GM21528 (cell line): ENCODE results near the gene HIVEP3.
"Not testable (repeated sequence)": the region's sequence is repeated elsewhere in the genome, so short reads cannot be mapped to it uniquely, and the experiment has no call there.

Experiments
- ATAC-seq: cut with Tn5 transposase; IDR thresholded peaks from one replicate; pipeline ENCODE4 v1.9.1; 2021; ENCODE audit warnings: mild to moderate bottlenecking, moderate library complexity; ENCODE audit not compliant: unreplicated experiment, low FRiP score

HIVEP3 gene

DNA sequence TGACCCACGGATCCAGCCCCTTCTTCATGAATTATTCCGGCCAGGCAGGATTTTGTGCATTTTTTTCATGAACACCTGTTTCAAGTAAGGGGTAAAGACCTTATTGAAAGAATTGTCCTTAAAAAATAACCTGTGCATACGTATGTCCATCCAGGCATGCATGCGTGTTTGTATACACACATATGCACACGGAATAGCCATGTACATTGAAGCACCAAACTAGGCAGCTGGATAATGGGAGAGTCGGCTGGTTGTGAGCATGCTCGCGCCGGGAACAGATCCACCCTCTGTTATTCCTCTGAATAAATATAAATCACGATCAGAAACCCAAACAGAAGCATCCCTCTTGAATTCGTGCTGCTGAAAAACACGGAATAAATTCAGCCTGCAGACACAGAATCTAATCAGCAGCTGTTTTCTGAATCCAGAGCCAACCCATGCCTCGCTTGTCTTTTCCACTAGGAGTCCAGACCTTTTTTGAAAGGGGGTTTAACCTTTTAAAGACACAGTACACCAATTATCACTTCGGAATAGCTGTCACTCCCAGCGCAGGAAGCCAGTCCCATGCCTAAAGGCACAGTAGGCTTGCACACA lies at the start of gene HIVEP3:
Gene HIVEP3 (minus strand): TSS at position 473 of the 594 bp plus-strand sequence.
- ATAC-seq: no peak

- no peak for ATAC-seq
Observed at GRCh38 chr1:41964400-41964799, 45.7 kb upstream of the HIVEP3 start.

DNA sequence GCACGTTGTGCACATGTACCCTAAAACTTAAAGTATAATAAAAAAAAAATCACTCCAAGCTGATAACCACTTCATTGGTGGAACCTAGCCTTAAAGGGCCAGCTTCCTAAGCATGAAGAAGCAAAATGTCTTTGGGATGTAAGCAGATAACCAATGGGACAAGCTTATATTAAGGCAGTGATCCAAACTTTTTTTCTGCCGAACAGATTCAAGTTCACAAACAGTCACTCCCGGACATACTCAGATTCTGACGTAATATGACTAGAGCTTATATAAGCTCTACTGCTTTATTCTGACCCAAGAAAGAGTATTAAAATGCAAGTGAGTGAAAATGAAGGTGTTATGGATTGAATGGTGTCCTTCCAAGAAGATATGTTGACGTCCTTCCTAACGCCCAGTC lies 44.9 kb upstream of the HIVEP3 start:
- ATAC-seq: no peak

DNA sequence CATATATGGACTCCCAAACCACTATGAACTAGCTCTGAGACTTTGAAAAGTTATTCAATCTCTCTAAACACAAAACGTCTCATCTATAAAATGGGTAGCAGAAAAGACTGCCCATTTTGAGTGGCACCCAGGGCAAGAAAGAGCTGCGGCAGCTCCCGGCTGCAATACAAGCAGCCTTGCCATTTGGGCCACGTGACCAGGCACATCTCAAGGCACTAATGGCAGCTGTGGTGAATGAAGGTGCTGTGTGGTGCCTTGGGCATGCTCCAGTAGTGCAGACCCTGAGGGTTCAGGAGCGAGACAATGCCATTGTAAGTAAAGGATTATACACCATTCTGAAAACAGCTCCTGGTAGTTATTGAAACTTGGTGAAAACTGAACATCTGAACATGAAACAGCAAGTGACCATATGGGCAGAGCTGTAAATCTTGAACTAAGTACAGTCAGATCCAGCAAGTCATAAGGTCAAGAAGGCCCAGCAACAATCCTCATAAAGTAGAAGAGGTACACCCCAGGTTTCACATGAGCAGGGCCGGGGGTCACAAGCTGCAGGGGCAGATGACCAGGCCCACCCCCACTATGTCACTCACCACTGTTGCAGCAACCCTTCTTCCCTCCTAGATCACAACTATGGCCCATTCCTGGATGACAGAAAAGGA lies 39.4 kb upstream of the HIVEP3 start:
- ATAC-seq: no peak

DNA sequence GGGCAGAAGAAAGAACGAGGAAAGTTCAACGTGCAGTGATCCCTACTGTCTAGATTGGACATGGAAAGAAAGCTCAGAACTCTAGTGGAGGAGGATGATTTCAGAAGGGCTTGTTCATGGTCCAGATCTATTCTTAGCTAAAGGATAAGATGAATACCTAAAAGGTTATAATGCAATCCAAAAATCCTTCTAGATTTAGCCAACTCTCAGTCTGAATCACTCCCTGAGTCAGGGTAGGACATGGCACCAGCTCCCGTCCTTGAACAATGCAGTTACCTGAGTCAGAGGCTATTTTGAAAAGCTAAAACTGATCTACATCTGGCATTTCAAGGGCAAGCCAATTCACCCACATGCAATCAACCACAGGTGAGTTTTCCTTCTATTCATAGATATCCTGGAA lies 38.8 kb upstream of the HIVEP3 start:
- ATAC-seq: no peak

DNA sequence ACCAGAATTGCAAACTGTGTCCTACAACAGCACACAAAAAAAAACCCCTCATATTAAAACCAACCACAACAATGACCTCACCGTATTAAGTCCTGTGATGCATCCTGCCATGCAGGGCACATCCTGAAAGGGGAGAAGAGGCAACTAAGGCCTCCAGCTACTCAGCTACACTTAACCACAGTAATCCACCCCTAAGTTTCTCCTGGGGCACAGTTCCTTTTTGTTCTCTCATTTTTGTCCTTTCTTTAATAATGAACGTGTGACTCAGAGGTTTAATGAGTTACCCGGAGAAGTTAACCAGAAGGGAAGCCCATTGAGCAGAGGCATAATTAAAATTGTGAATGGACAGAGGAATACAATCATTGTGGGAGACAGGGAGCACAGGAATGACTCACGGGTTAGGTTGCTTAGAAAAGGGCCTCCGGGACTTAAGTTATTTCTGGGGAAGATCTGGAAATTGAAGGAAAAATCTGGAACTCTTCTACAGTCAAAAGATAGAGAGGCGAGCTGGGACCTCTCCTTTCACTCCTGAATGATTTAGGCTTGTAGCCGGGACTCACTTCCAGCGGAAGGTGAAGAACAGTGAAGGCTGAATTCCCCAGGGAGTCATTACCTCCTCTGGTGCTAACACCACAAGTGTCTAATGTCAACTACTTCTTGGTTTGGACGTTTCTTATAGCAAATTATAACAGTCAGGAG lies 36.9 kb upstream of the HIVEP3 start:
- ATAC-seq: no peak

DNA sequence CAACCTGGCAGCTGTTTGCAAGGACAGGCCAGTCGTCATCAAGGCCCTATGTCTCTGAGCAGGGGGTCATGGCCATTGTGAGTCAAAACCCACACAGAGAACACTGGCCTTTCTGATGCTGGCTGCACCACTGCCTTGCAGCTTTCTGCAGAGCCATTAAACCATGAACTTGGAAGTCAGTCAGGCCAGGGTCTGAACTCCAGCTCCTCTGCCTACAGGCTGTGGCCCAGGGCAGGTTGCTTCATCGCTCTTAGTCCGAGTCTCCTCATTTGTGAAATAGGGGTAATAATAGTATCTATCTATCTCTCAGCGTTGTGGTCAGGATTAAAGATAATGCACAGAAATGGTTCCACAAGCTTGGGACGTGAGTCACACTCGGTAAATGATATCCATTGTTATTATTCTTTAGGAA lies 35.8 kb upstream of the HIVEP3 start:
- no peak for ATAC-seq

DNA sequence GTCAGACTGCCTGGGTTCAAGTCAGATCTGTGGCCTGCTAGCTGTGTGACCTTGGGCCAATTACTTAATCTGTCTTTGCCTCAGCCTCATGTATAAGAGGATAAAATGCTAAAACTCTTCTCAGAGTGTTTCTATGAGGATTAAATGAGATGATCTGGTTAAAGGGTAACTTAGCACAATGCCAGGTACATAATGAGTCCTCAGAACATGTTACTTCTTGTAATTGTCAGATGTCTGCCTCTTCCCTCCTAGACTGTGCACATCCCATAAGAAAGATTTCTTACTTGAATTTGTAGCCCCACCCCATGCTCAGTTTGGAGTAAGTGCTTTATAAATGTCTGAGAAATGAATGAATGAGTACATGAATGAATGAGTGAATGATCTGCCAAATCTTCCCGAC lies 34.6 kb upstream of the HIVEP3 start:
- ATAC-seq: no peak

- ATAC-seq: no peak
Observed at GRCh38 chr1:41952208-41952607, 33.5 kb upstream of the HIVEP3 start.

DNA sequence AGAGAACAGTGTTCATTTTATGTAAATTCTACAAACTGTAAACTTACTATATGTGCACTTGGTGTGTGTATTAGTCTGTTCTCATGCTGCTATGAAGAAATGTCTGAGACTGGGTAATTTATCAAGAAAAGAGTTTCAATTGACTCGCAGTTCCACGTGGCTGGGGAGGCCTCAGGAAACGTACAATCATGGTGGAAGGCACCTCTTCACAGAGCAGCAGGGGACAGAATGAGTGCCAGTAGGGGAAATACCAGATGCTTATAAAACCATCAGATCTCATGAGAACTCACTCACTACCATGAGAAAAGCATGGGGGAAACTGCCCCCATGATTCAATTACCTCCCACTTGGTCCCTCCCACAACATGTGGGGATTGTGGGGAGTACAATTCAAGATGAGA lies 32.8 kb upstream of the HIVEP3 start:
- not testable (repeated sequence) for ATAC-seq

DNA sequence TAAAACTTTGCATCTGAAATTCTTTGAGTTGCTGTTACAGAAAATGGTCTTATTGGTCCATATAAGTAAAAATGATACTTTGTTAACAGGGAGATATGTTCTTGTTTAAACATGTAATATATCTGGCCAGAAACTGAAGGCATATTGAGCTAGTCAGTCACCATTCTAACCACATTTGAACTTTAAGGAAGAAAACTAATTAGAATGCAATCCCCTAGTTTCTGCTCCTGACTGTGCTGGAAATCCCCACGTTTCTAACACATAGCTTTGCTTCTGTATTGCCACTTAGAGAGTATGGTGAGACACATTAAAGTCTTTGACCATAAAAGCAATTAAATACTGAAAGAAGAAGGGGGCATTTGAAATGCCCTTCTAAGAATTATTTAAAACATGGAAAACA lies 32.1 kb upstream of the HIVEP3 start:
- ATAC-seq: no peak

DNA sequence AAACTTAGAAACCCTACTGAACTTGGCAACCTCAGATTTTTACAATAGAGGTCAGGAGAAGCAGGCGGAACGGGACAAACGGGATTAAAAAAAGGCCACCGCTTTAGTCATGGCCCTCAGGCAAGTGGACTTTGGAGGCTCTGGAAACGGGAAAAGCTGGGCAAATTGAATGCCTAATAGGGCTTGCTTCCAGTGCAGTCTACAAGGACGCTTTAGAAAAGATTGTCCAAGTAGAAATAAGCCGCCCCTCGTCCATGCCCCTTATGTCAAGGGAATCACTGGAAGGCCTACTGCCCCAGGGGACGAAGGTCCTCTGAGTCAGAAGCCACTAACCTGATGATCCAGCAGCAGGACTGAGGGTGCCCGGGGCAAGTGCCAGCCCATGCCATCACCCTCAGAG lies 27.2 kb upstream of the HIVEP3 start:
- ATAC-seq: not testable (repeated sequence)

DNA sequence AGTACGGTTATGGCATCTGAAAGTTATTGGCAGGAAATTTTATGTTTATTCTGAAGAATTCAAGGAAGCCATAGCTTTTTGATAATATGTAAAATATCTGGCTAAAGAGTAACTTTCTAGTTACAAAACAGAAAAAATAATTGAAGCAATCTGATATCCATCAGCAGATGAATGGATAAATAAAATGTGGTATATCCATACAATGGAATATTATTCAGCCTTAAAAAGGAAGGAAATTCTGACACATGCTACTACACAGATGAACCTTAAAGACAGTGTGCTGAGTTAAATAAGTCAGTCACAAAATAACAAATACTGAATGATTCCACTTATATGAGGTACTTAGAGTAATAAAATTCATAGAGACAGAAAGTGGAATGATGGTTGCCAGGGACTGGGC lies 25.0 kb upstream of the HIVEP3 start:
- no peak for ATAC-seq

DNA sequence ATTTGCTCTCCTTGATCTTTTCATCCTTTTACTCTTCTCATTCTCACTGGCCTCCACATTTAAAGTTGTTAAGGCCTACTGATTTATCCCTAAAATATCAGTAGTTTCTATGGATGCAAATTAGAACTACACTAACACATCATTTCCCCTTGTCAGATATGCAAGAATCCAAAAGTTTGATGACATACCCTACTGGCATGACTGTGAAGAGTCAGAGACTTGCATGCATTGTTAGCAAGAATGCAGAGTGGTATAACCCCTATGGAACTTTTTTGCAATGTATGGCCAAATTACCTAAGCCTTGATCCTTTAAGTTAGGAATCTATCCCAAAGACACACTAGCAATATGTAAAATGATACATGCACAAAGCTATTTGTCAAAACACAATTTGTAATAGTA lies 23.6 kb upstream of the HIVEP3 start:
- no peak for ATAC-seq

DNA sequence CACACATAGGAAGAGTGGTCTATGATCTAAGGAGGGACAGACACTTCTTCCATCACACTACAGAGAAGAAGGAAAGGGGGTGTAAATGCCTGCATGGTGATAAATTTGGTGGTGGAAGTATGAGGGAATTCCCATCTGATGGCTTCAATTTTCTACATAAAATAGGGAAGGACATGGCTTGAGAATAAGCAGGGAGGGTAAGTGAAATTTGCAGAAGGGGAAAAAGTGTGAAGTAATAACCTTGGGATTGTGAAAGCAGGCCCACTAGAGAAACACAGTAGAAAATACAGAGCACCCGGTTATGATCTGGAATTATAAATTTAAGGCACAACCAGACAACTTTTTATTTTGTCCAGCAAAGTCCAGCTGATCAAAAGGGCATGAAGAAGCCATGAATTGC lies 22.7 kb upstream of the HIVEP3 start:
- no peak for ATAC-seq

DNA sequence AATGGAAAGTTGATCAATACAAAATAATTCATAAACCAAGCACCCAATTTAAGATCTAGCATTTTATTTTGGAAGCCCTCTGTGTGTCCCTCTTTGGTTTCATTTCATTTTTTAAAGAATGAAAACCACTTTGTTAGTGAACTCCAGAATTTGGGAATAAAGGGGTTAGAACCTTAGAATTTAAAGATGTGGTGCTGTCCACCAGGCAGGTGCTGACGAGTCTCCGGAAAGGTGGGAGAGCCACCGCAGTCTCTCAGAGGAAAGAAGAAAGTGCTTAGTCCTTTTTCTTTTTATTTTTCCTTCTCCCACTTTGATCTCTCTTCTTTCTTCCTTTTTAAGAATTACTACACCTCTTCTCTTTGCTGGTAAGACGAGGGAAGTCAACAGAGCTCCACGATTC lies 20.5 kb upstream of the HIVEP3 start:
- no peak for ATAC-seq

DNA sequence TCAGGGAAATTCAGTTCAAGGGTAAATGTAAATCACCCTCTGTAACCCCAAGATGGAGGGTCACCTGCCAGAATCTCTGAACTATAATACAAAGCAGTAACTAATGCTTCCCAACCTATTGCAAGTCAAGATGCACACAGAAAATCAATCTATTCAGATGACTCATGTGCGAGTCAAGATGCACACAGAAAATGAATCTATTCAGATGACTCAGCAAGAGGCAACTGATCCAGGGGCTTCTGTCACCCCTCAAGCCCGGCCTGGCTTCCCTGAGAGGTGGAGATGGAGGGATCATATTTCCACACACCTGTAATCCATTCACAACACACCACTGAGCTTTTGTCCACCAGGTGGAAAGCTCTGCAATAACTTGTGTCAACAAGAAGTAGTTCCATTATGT lies 17.4 kb upstream of the HIVEP3 start:
- ATAC-seq: no peak

- ATAC-seq: no peak
Observed at GRCh38 chr1:41935226-41935625, 16.5 kb upstream of the HIVEP3 start.

GRCh38 chr1:41933106-41933505 lies 14.4 kb upstream of the HIVEP3 start:
- ATAC-seq: no peak

DNA sequence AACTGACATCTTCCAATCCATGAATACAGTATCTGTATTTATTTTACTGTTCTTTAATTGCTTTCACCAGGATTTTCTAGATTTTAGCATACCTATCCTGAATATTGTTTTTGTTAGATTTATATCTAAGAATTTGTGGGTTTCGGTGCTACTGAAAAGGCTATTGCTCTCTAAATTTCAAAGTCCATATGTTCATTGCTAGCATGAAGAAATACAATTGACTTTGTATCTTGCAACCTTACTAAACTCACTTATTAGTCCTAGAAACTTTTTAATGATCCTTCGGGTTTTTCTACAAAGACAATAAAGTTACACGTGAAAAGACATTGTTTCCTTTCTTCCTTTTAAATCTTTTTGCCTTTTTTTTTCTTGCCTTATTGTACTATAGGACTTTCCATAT lies 12.9 kb upstream of the HIVEP3 start:
- no peak for ATAC-seq

DNA sequence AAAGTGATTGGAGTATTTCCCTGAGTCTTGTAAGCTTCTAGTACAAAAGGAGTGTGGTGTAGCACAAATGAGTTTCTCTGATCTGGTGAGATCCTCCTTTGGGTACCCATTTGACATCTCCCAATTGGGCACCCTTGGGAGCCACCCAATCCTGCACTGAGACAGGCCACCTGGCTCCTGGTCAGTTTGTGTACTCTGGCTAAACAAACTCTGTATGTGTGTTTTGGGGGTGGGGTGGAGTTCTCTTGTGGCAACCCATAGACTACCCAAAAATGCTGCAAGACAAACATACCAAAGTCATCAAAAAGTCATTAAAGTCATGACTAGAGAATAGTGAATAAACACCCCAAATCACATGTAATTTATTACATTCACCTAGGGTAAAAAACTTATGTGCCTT lies 8.4 kb upstream of the HIVEP3 start:
- no peak for ATAC-seq

DNA sequence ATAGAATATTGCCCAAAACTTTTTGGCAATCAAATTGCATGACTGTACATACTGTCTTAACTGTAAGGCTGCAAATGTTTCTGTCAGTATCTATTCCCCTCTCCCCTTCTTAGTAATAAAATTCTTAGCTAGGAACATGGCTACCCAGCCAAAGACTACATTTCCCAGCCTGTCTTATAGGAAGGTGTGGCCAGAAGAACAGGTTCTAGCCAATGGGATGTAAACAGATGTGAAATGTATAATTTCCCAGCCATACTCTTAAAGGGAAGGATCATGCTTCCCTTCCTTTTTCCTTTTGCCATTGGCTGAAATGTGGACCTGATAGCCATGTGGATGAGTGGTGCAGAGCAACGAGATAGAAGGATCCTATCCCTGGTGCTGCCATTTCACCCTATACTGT lies 7.0 kb upstream of the HIVEP3 start:
- no peak for ATAC-seq
